ENCODE data around the gene SLC17A7. TPM values are rescaled to one million over a fixed set of nuclear protein-coding genes. Genes with fewer than 3 reads are reported as not detected.

The SLC17A7 gene
- total and polyA plus RNA-seq, 9 of the 15 experiments (the other 6 are each of a cell fraction or from before 2014, with no cell fraction given), result 1.1 to 15.7 (median 2.4) TPM

GRCh38 chr19:49488863-49489537 lies 47.7 kb upstream of the SLC17A7 start (continued):
- TF ChIP-seq ZBTB40 (IDR thresholded peaks at IDR 0.05) (0 out of 2 replicates have a peak, but pooled peaks have one; percentile 14), ZBTB40 (CRISPR knock-in tag; IDR thresholded peaks at IDR 0.05) (no peak), ETS1 (conservative IDR thresholded peaks at IDR 0.05; ENCODE audit: control insufficient read depth, low read depth, low read length) (0 out of 2 replicates have a peak, but pooled peaks have one; percentile 15), ZNF449 (CRISPR knock-in tag; IDR thresholded peaks at IDR 0.05) (no peak), SMC3 (conservative IDR thresholded peaks at IDR 0.05; ENCODE audit: insufficient read depth, low read depth, low read length) (no peak), TFE3 (CRISPR knock-in tag; IDR thresholded peaks at IDR 0.05) (no peak), CCNT2 (IDR thresholded peaks at IDR 0.05; ENCODE audit: borderline replicate concordance, extremely low read depth, insufficient read length, low read depth, low read length) (no peak), ETS2 (tag; IDR thresholded peaks at IDR 0.05; ENCODE audit: borderline replicate concordance, poor library complexity, severe bottlenecking) (no peak), POLR2AphosphoS5 (IDR thresholded peaks at IDR 0.05; ENCODE audit: control insufficient read depth, insufficient read depth, low read depth, low read length) (peak; percentile 34; the same call in 1 of the 2 replicates), ZNF324 (CRISPR knock-in tag; IDR thresholded peaks at IDR 0.05) (no peak), TEAD4 (IDR thresholded peaks at IDR 0.05; ENCODE audit: low read length) (no peak), TEAD4 (CRISPR knock-in tag; IDR thresholded peaks at IDR 0.05; ENCODE audit: borderline replicate concordance) (no peak), ZNF507 (tag; conservative IDR thresholded peaks at IDR 0.05) (no peak)
